Kidney (tissue), 14 donors: ENCODE results near the gene WASF2. TPM values are rescaled to one million over a fixed set of nuclear protein-coding genes. Genes with fewer than 3 reads are reported as not detected.

Source experiments
- DNase-seq, 5 donors: peaks; one replicate each; pipeline ENCODE4 v3.0.0-alpha.2; 2013 to 2020
- FAIRE-seq: peaks from 2 replicates; lab custom pipeline; 2012; peaks lifted over from hg19 to GRCh38; lab: Jason Lieb, UNC
- H3K27ac ChIP-seq, 2 donors: one replicate each; pipeline ENCODE4 v1.7.0; 2013; ENCODE audit warnings: low read depth in 2 of 2, low read length in 2 of 2, inconsistent platforms in 1 of 2
- H3K27me3 ChIP-seq: one replicate; pipeline ENCODE4 v1.7.1; 2013; ENCODE audit warnings: low read length, inconsistent platforms; ENCODE audit not compliant: control insufficient read depth, insufficient read depth
- H3K36me3 ChIP-seq, 3 donors: one replicate each; pipeline versions ENCODE4 v1.7.0 to v1.7.1; 2013; ENCODE audit warnings: low read length in 3 of 3, control low read depth in 1 of 3, inconsistent platforms in 1 of 3; ENCODE audit not compliant: insufficient read depth in 3 of 3, control insufficient read depth in 2 of 3
- H3K4me1 ChIP-seq, 3 donors: one replicate each; pipeline versions ENCODE4 v1.7.0 to v1.7.1; 2013; ENCODE audit warnings: low read length in 3 of 3, inconsistent platforms in 1 of 3, low read depth in 1 of 3; ENCODE audit not compliant: control insufficient read depth in 2 of 3, insufficient read depth in 2 of 3
- H3K4me3 ChIP-seq, 3 donors: one replicate each; pipeline versions ENCODE4 v1.7.0 to v1.8.1; 2013; ENCODE audit warnings: low read length in 3 of 3, control low read depth in 1 of 3, inconsistent platforms in 1 of 3
- H3K9ac ChIP-seq, 3 donors: one replicate each; pipeline versions ENCODE4 v1.7.0 to v1.7.1; 2013; ENCODE audit warnings: low read length in 3 of 3, control low read depth in 1 of 3, inconsistent platforms in 1 of 3
- H3K9me3 ChIP-seq, 3 donors: one replicate each; pipeline versions ENCODE4 v1.7.0 to v1.7.1; 2013; ENCODE audit warnings: low read length in 3 of 3, control low read depth in 1 of 3, inconsistent platforms in 1 of 3; ENCODE audit not compliant: control insufficient read depth in 2 of 3, insufficient read depth in 1 of 3
- intact Hi-C: fragments of 100-400 bp; cut with DNase I; formaldehyde crosslinking; loops from one replicate; pipeline ENCODE4 v1.11.1; 2022
- polyA plus RNA-seq: library from polyadenylated mRNA; stranded (reverse); fragments of 350-450 nt; fragmentation: Illumina TruSeq; extraction: RNeasy Lipid Tissue Mini Kit (QIAGEN cat#74804); gene quantifications from one replicate; pipeline ENCODE4 v1.2.3, GENCODE V29; 2014; ENCODE audit warnings: low read depth, low replicate concordance; ENCODE audit not compliant: insufficient read depth
- total RNA-seq: library from RNA; stranded (reverse); fragmentation: NEBNext Ultra II Directional; extraction: Animal tissue kit (Norgen Biotek cat#: 25700); gene quantifications from one replicate; pipeline ENCODE4 v1.2.1, GENCODE V29; 2021
- TF ChIP-seq, protein P1 (sequence below): IDR thresholded peaks from 3 replicates; pipeline ENCODE4 v1.5.1; 2012; ENCODE audit warnings: mild to moderate bottlenecking, moderate library complexity, borderline replicate concordance; ENCODE audit not compliant: insufficient read depth; ENCODE audit errors: extremely low read depth
- donor health status: control.
- donor health status: control.
- donor health status: control.
- donor health status: control.
- donor health status: control.
- donor health status: DM: yes; HTN: yes; CAD: no.
- donor health status: Normal renal cell carcinoma (clear cell type).

WASF2 gene
- total and polyA plus RNA-seq, 2 donors from 2014 or later, result 23.9 to 159 TPM

DNA sequence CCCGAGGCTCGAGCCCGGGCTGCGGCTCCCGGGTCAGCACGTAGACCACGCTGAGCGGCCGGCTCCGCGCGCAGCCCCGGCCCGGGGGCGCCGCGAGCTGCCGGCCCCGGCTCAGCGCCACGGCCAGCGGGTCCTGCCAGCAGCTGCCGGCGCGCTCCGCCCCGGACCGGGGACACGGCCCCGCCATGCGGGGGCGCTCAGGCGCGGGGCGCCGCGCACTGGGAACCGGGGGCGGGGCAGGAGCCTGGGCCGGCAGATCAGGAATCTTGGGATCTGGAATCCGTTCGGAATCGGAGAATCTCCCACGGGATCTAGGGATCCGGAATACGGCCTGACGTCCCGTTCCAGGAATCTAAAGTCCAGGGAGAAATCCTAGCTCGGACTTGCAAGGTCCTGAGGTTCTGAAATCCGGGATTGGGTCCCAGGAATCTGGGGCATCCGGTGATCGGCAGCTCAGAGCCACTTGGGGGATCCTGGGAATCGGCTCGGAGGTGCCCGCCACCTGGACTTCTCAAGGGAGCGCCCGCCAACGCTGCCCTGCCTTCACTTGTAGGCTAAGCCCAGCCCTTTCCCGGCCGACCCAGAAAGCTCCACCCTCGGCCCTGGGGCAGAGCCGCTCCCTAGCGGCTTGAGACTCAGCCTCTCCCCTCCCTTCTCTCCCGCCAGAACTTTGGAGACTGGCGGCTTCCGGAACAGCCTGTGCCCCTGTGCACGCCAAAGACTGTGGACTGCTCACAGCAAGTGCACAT is 123.4 kb downstream of the WASF2 start, which contains the start of gene MAP3K6:
Gene MAP3K6, minus strand, starts transcription at position 551 of the 749 bp plus-strand sequence. Its CDS starts 364 bp downstream, at position 187.
- intact Hi-C loops, result no loop called here
- Histone ChIP-seq H3K27ac (peak within 1 kb of the TSS; percentile 95 to 97), H3K36me3 (peaks cover 0 to 20% (median 7%) of the 10 kb centered on the region in 3 donors), H3K27me3 (no peaks in the 10 kb centered on the region), H3K9ac (peak within 1 kb of the TSS in 2 of 3 donors; percentile 52 to 89), H3K4me1 (peaks cover 0 to 19% (median 14%) of the 10 kb centered on the region in 3 donors), H3K9me3 (no peaks in the 10 kb centered on the region), H3K4me3 (peak within 1 kb of the TSS; percentile 40 to 79 (median 65))
- FAIRE-seq (no peak), DNase-seq (peak; percentile 84 to 98 (median 89))
- TF ChIP-seq, protein P1, sequence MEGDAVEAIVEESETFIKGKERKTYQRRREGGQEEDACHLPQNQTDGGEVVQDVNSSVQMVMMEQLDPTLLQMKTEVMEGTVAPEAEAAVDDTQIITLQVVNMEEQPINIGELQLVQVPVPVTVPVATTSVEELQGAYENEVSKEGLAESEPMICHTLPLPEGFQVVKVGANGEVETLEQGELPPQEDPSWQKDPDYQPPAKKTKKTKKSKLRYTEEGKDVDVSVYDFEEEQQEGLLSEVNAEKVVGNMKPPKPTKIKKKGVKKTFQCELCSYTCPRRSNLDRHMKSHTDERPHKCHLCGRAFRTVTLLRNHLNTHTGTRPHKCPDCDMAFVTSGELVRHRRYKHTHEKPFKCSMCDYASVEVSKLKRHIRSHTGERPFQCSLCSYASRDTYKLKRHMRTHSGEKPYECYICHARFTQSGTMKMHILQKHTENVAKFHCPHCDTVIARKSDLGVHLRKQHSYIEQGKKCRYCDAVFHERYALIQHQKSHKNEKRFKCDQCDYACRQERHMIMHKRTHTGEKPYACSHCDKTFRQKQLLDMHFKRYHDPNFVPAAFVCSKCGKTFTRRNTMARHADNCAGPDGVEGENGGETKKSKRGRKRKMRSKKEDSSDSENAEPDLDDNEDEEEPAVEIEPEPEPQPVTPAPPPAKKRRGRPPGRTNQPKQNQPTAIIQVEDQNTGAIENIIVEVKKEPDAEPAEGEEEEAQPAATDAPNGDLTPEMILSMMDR, result peak; percentile 23

DNA sequence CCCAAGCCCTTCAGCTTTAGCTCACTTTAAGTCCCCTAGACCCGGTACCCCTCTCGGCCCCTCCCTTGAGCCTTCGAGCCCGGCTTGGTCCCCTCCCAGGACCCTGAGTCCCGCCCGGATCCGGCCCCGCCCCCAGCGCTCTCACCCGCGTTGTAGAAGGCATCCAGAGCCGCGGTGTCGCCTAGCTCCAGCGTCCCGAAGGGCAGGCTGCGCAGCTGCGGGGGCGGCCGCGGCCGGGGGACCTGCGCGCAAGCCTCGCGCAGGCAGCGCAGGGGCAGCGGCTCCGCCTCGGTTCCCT is 123.9 kb downstream of the WASF2 start:
- H3K36me3 ChIP-seq, result peaks cover 0 to 20% (median 9%) of the 10 kb centered on the region in 3 donors
- peaks cover 0 to 19% (median 14%) of the 10 kb centered on the region in 3 donors for H3K4me1 ChIP-seq
- DNase-seq (peak; percentile 86 to 97 (median 93)), FAIRE-seq (no peak)
- TF ChIP-seq, protein P1, result no peak
- H3K27ac ChIP-seq, result peak overlapping the region; percentile 92 to 95
- no peaks in the 10 kb centered on the region for H3K27me3 ChIP-seq
- H3K9me3 ChIP-seq, result no peaks in the 10 kb centered on the region
- peak overlapping the region in 1 of 3 donors; percentile 69 for H3K9ac ChIP-seq
- peak overlapping the region in 2 of 3 donors; percentile 65 to 79 for H3K4me3 ChIP-seq
- intact Hi-C loops, result no loop called here

DNA sequence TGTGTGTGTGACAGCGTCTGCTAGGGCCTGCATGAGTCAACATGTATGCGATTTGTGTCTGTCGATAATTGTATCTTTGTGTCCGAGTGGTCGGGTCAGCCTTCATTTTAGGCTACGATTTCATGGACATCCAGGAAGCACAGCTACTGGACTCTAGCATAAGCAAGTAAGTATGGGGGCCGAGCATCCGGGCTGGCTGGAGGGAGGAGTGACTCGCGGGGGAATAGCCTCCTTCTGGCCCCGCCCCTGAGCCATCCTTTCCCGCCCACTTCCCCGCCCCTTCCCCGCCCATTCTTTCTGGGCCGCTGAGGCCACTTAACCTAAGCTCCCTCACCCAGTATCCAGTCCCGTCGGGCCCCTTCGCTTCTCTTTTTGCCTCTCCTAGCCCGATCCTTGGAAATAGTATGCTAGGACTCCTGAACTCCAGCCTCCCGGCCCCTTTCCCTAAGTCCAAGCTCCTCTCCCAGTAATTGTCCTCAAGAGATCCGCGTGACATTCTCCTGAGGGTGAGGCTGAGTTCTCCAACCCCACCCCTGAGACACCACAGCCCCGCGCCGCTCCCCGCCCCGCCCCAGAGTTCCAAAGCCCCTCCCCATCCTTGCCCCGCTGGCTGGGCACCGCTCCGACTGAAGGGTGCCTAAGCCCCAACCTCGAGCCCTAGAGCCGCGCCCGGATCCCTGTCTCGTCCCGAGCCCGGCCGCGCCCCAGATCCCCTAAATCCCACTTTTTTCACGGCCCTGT is 124.4 kb downstream of the WASF2 start:
- H3K36me3 ChIP-seq, result peaks cover 0 to 20% (median 9%) of the 10 kb centered on the region in 3 donors
- no peaks in the 10 kb centered on the region for H3K27me3 ChIP-seq
- peaks cover 0 to 19% (median 14%) of the 10 kb centered on the region in 3 donors for H3K4me1 ChIP-seq
- intact Hi-C loops, result no loop called here
- peak overlapping the region; percentile 58 to 79 (median 77) for H3K4me3 ChIP-seq
- FAIRE-seq, result no peak
- no peaks in the 10 kb centered on the region for H3K9me3 ChIP-seq
- peak overlapping the region; percentile 92 to 95 for H3K27ac ChIP-seq
- peak; percentile 95 to 98 (median 95) for DNase-seq
- TF ChIP-seq, protein P1, result no peak
- peak overlapping the region in 1 of 3 donors; percentile 69 for H3K9ac ChIP-seq
